Smooth muscle cell (in vitro differentiated cells): ENCODE data around the gene GOLGA6D. TPM values are rescaled to one million over a fixed set of nuclear protein-coding genes. Genes with fewer than 3 reads are reported as not detected.
"Not testable (repeated sequence)": the region's sequence is repeated elsewhere in the genome, so short reads cannot be mapped to it uniquely, and the experiment has no call there.

Source experiments
- DNase-seq: peaks from one replicate; lab custom pipeline; 2025; ENCODE audit not compliant: unreplicated experiment; lab: John Stamatoyannopoulos, UW
- H2AFZ ChIP-seq: fragments of 200-600 bp; sonication (generic); 2 replicates; pipeline ENCODE4 v1.6.0; 2016; ENCODE audit warnings: antibody characterized with exemption, low read depth, mild to moderate bottlenecking
- H3F3A ChIP-seq: fragments of 200-600 bp; sonication (generic); 2 replicates; pipeline ENCODE4 v1.6.0; 2017; ENCODE audit warnings: antibody characterized with exemption, low read depth
- H3K27ac ChIP-seq: fragments of 200-600 bp; sonication (generic); 2 replicates; pipeline ENCODE4 v1.5.1; 2016; ENCODE audit warnings: low read depth, mild to moderate bottlenecking
- H3K27me3 ChIP-seq: fragments of 200-600 bp; sonication (generic); 2 replicates; pipeline ENCODE4 v1.6.1; 2016; ENCODE audit warnings: low read depth, mild to moderate bottlenecking
- H3K36me3 ChIP-seq: fragments of 200-600 bp; sonication (generic); 2 replicates; pipeline ENCODE4 v1.5.1; 2016; ENCODE audit warnings: low read depth
- H3K4me1 ChIP-seq: fragments of 200-600 bp; sonication (generic); 2 replicates; pipeline ENCODE4 v1.5.1; 2016; ENCODE audit warnings: low read depth
- H3K4me2 ChIP-seq: fragments of 200-600 bp; sonication (generic); 2 replicates; pipeline ENCODE4 v1.6.0; 2016; ENCODE audit warnings: mild to moderate bottlenecking
- H3K4me3 ChIP-seq: fragments of 200-600 bp; sonication (generic); 2 replicates; pipeline ENCODE4 v1.5.1; 2016; ENCODE audit warnings: mild to moderate bottlenecking
- H3K79me2 ChIP-seq: fragments of 200-600 bp; sonication (generic); 2 replicates; pipeline ENCODE4 v1.6.0; 2016; ENCODE audit warnings: low read depth, mild to moderate bottlenecking
- H3K9ac ChIP-seq: fragments of 200-600 bp; sonication (generic); 2 replicates; pipeline ENCODE4 v1.6.0; 2016; ENCODE audit warnings: low read depth
- H3K9me3 ChIP-seq: fragments of 200-600 bp; sonication (generic); replicated peaks from 2 replicates; pipeline ENCODE4 v1.5.1; 2016; ENCODE audit warnings: low read depth
- H4K20me1 ChIP-seq: fragments of 200-600 bp; sonication (generic); 2 replicates; pipeline ENCODE4 v1.6.0; 2016; ENCODE audit warnings: low read depth
- CTCF ChIP-seq: fragments of 200-600 bp; sonication (generic); IDR thresholded peaks from 2 replicates; pipeline ENCODE4 v1.5.1; 2017; ENCODE audit warnings: borderline replicate concordance, mild to moderate bottlenecking, antibody characterized with exemption; ENCODE audit not compliant: insufficient read depth, poor library complexity, severe bottlenecking
- WGBS: methylation state at CpG from one replicate; pipeline ENCODE4 v1.1.7; 2016; ENCODE audit warnings: low lambda C conversion rate; 5-methylcytosine and 5-hydroxymethylcytosine counted together
- polyA plus RNA-seq: library from polyadenylated mRNA; unstranded; fragments of >200 nt; fragmentation: Nextera tagmentation; extraction: Ambion mirVana; gene quantifications from 2 replicates; pipeline ENCODE4 v1.2.1, GENCODE V29; 2016
- small RNA-seq: library from RNA; depleted of rRNA; stranded (forward); fragments of <200 nt; gene quantifications from one replicate; pipeline ENCODE3, GENCODE V24; 2014
- total RNA-seq: library from RNA; depleted of rRNA; stranded (reverse); fragments of >200 nt; gene quantifications from 2 replicates; pipeline ENCODE4 v1.2.3, GENCODE V29; 2014

The GOLGA6D gene
- total and polyA plus RNA-seq, 2 experiments from 2014 or later: 0.22 TPM; not detected in 1

GRCh38 chr15:75339531-75340240, 57.1 kb downstream of the GOLGA6D start:
- Histone ChIP-seq H3K9me3 (no peaks in the 10 kb centered on the region), H3K27ac (no peak overlapping the region), H3K27me3 (no peaks in the 10 kb centered on the region), H3K4me2 (no peak overlapping the region), H2AFZ (no peak overlapping the region), H3K4me1 (peaks cover 8% of the 10 kb centered on the region), H3K9ac (no peak overlapping the region), H4K20me1 (no peaks in the 10 kb centered on the region), H3K36me3 (no peaks in the 10 kb centered on the region), H3K79me2 (peaks cover 6% of the 10 kb centered on the region), H3F3A (no peaks in the 10 kb centered on the region), H3K4me3 (no peak overlapping the region)
- 96% methylated on average over 13 of the region's 13 CpGs for WGBS
- TF ChIP-seq CTCF: no peak
- DNase-seq: no peak

GRCh38 chr15:75342221-75342620, 59.6 kb downstream of the GOLGA6D start:
- H3K27ac ChIP-seq: no peak overlapping the region
- no peak overlapping the region for H3K9ac ChIP-seq
- H3K79me2 ChIP-seq: no peaks in the 10 kb centered on the region
- H4K20me1 ChIP-seq: no peaks in the 10 kb centered on the region
- no peak overlapping the region for H3K4me2 ChIP-seq
- H3K9me3 ChIP-seq: no peaks in the 10 kb centered on the region
- no peaks in the 10 kb centered on the region for H3K4me1 ChIP-seq
- no peak overlapping the region for H3K4me3 ChIP-seq
- DNase-seq: no peak
- H3K27me3 ChIP-seq: no peaks in the 10 kb centered on the region
- TF ChIP-seq CTCF: no peak
- no peak overlapping the region for H2AFZ ChIP-seq
- WGBS: 85% methylated on average over 6 of the region's 6 CpGs
- no peaks in the 10 kb centered on the region for H3K36me3 ChIP-seq
- no peaks in the 10 kb centered on the region for H3F3A ChIP-seq

- DNase-seq, H3K4me2 ChIP-seq, H3K4me1 ChIP-seq, H3K79me2 ChIP-seq, H3K4me3 ChIP-seq, H4K20me1 ChIP-seq, H3K36me3 ChIP-seq, H2AFZ ChIP-seq, H3K27ac ChIP-seq, H3K27me3 ChIP-seq, H3K9ac ChIP-seq, H3F3A ChIP-seq, H3K9me3 ChIP-seq: not testable (repeated sequence)
- WGBS: 80% methylated on average over 8 of the region's 8 CpGs
Observed at GRCh38 chr15:75343953-75344352, 61.3 kb downstream of the GOLGA6D start.

Small RNA genes lying within 50 kb of the gene (small RNA-seq; reads per million reads assigned to genes)
- gene AC068338.1 (not detected), gene RN7SL327P (not detected), gene RN7SL489P (not detected)

Other genes starting within 250 kb of the GOLGA6D start
- gene C15orf39, start 81.0 kb upstream of the GOLGA6D start, total RNA-seq: 7.6 and 8.4 TPM in 2 replicates
- 9.3 and 9.7 TPM in 2 replicates for gene C15orf39, start 81.0 kb upstream of the GOLGA6D start, polyA plus RNA-seq
- not detected in 2 replicates for gene GOLGA6C, start 24.5 kb upstream of the GOLGA6D start, total RNA-seq
- gene GOLGA6C, start 24.5 kb upstream of the GOLGA6D start, polyA plus RNA-seq: 0.52 TPM in 1 of 2 replicates, not detected in the other
- 39.7 and 48.9 TPM in 2 replicates for gene COMMD4, start 53.2 kb downstream of the GOLGA6D start, total RNA-seq
- 67.1 and 72.4 TPM in 2 replicates for gene COMMD4, start 53.2 kb downstream of the GOLGA6D start, polyA plus RNA-seq
- 2.5 and 4.1 TPM in 2 replicates for gene NEIL1, start 64.2 kb downstream of the GOLGA6D start, total RNA-seq
- 15.1 and 20.3 TPM in 2 replicates for gene NEIL1, start 64.2 kb downstream of the GOLGA6D start, polyA plus RNA-seq
- gene MAN2C1, start 85.8 kb downstream of the GOLGA6D start, total RNA-seq: 53.6 and 64.5 TPM in 2 replicates
- 70.7 and 80.4 TPM in 2 replicates for gene MAN2C1, start 85.8 kb downstream of the GOLGA6D start, polyA plus RNA-seq
- 25.5 and 40.7 TPM in 2 replicates for gene SIN3A, start 168.9 kb downstream of the GOLGA6D start, total RNA-seq
- gene SIN3A, start 168.9 kb downstream of the GOLGA6D start, polyA plus RNA-seq: 12.0 and 12.2 TPM in 2 replicates